Activated naive CD8-positive, alpha-beta T cell treated with anti-CD3 and anti-CD28 coated beads, Interleukin-2, amount 50 U/mL, for 16 hours (primary cell): ENCODE results near the gene PTK7.
"Not testable (repeated sequence)": the region's sequence is repeated elsewhere in the genome, so short reads cannot be mapped to it uniquely, and the experiment has no call there.

Experiments
- DNase-seq: peaks from one replicate; pipeline ENCODE4 v3.0.0-alpha.2; 2020; ENCODE audit warnings: low read depth, low spot score

The PTK7 gene

DNA sequence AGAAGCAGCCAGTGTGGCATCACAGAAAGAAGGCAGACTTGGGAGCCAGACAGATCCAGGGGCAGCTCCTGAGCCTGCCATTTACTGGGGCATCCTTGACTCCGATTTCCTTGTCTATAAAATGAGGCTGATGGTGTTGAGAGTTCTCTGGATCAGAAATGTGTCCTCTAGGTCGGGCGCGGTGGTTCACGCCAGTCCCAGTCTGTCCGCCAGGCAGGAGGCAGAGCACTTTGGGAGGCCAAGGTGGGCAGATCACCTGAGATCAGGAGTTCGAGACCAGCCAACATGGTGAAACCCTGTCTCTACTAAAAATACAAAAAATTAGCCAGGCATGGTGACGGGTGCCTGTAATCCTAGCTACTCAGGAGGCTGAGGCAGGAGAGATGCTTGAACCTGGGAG lies 41.4 kb downstream of the PTK7 start:
- DNase-seq = not testable (repeated sequence)

DNA sequence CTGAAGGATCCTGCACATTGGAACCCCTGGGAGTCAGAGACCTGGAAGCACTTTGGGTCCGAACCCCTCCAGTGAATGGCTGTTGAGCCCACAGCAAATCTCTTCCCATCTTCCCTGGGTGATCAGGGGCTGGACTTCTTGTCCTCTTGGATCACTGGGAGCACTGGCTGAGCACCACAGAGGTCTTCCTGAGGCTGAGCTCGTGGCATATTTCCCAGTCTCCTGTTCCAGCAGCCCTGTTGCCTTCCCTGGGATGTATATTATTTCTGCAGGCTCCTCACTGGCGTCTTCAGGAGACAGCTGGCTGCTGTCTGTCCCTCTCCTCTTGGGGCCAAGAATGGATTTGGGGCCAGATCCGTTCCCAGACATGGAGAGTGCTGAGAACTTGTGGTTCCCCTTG lies 43.4 kb downstream of the PTK7 start:
- DNase-seq = no peak

DNA sequence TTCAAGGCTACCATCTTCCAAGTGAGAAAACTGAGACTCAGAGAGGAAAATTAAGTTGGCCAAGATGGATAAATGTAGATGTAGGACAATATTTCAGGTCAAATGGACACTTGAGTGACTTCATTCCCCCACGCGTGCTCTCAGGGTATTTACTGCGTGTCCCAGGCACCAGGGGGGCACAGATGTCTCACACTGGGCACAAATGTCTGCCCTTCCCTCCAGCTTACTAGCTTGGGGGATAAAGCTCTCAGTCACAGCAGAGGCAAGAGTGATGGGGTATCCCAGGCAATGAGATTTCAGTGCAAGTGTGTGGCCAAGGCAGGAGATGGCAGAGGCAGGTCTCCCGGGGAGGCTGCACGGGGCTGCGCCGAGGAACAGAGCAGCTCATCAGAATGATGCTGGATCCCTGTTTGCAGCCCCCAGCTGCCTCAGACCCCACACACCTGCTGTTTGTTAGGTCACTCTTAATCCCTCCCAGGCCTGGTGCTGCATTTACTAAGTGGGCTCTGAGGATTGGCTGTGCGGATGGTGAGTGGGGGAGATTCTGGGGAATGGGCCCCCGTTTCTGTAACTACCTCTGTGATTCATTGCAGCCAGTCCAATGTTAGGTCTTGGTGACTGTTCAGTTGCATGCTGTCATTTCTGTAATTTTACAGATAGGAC lies 44.1 kb downstream of the PTK7 start:
- DNase-seq = no peak

DNA sequence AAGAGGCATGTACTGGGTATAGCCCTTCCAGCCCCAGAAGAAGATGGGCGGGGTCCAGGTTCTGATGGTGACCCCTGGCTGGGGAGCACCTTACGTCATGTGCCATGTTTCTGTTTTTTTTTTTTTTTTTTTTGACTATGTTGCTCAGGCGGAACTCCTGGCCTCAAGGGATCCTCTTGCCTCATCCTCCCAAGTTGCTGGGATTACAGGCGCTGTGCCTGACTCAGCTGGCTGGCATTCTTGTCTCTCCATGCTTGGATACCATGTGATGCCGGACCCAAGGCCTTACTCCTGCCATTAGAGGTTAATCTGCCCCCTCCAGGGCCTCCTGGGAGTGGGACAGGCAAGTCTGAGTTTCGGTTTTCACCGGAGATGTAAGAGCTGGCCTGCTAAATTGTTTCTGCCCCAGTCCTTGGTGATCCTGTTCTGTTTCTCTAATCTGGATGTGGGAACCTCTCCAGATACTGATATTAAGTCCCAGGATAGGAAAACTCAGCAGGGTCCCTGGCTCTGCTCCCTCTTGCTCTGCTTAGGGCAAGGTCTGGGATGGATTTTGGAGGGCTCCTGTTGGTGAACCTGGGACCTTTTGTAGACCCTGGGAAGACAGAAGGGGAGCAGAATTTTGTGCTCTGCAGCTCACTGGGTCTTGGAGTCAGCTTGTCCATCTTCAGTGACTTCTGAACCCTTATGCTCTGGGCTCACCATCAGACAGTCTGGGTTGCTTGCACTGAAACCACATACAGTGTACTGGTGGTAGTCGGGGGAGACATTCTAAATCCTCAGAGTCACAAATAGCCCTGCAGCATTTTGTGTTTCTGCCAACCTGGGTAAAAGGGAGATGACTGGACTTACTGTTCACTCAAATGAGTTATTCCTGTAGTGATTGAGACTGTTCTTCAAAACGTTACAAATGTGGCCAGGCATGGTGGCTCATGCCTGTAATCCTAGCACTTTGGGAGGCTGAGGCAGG lies 45.1 kb downstream of the PTK7 start:
- DNase-seq = no peak

DNA sequence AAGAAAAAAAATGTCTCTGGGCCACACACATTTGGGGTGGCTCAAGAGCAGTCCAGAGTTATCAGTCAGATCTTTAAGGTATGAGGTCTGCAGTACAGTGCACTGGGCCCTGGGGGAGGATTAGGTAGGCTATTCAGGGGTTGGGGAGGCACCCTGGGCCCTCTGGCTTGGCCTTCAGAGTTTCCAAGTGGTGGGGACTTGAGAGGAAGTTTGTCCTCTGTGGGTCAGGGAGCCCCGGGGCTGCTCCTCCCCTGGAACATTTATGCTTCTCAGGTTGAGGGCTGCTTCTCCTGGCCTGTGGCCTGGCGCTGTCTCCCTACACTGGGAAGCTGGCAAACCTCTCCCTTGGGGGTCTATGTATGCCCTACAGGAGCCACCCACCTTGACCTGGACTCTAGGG lies 46.0 kb downstream of the PTK7 start:
- DNase-seq = no peak

DNA sequence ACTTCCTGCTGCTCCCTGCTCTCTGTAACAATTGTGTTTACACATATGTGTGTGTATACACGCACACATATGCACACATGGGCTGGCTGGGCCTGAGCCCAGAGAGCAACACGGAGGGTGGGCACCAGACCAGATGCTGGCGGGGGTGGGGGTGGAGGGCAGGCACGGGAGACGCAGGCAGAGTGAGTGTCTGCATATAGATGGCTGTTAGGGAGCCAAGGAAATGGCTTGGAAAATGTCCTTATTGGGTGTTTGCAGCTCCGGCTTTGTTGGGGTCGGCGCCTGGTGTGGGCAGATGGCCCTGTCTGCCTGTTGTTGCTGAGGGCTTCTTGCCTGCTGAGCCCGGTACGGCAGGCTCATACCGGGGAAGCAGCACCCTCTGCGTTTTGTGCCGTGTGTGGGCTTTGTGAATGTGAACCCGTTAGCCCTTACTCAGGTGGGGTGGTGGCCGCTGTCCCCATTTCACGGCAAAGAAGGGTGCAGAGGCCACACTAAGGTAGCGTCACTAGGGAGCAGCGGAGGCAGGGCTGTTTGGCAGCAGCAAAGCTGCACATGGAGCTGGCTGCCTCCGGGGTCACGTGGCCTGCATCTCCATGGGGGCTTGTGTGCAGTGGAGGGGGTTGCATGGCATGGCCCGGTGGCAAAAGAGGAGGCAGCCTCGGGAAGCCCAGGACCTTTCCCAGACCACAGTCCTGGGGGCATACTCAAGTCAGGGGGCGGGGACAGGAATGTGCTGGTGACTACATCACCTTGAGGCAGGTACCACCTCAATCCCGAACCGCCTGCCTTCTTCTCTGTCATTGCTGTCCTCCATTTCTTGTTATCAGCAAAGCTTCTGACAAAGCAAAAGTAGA lies 47.6 kb downstream of the PTK7 start:
- no peak for DNase-seq

DNA sequence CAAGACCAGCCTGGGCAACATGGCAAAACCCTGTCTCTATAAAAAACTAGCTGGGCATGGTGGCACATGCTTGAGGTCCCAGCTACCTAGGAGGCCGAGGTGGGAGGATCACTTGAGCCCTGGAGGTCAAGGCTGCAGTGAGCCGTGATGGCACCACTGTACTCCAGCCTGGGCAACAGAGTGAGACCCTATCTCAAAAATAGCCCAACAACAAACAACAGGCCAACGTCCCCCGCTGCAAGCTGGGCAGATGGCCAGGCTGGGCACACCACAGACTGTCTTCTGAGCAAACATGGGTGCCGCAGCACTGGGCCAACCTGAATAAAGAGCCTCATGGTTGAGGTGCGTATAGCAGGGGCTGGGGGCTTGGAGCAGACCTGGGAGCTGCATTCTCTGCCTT lies 48.4 kb downstream of the PTK7 start:
- no peak for DNase-seq

DNA sequence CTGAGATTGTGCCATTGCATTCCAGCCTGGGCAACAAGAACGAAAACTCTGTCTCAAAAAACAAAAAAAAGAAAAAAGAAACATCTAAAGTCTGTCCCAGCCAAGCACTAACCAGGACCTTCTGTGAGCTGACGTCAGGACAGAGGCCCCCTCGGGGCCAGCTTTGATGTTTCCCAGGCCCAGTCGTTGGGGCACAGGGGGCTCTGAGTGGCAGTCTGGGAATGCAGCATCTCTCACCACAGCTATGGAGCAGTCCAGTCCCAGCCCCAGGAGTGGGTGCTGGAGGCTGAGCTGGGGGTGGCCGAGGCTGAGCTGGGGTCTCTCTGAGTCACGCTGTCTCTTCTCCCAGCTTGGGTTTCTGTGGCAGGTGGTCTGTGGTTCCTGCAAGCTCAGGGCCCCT lies 49.0 kb downstream of the PTK7 start:
- DNase-seq = no peak

DNA sequence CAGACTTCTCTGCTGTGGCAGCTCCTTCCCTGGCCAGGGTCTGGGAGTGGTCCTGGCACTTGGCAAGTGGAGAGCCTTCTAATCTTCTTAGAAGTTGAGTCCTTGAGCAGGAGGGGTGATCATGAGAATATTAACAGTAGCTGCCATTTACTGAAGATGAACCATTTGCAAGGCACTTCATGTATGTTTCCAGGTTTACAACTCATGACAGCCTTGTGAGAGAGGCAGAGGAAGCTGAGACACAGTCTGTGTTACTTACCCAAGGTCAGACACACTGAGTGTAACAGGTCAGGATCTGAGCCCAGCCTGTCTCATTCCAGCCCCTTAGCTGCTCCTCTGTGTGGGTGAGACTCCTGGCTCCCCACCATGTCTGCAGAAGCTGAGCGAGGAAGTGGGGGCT lies 49.4 kb downstream of the PTK7 start:
- no peak for DNase-seq

DNA sequence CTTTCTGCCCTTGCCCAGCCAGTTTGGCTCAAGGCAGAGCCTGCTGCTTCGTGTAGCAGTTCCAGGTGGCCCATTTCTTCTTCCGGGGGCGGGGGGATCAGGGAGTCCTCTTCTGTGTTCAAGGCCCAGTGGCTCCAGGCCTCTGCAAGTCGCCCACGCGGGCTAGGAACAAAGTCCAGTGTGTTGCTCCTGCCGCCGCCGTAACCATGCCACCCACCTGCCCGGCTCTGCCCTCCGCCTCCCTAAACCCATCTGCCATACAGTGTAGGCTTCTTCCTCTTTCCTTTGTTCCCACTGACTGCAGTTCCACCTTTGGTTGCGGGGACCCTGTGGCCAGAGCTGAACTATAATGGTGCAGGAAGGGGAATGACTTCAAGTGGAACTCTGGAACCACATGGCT lies 51.1 kb downstream of the PTK7 start:
- DNase-seq = no peak

DNA sequence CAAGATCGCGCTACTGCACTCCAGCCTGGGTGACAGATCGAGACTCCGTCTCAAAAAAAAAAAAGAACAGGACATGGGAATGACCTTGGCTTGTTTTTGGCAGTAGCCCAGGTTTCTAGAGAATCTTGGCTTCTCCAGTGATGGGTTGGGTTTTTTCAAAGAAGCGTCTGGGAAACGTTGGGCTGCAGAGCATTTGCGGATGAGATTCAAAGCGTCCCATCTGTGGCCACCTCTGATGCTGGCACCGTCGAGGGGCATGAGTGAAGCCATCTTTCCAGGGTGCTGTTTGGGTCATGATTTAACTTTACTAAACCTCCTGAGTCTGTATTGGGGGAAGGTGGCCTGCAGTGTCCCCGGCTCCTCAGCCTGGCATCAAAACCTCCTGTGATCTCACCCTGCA lies 51.8 kb downstream of the PTK7 start:
- DNase-seq = no peak

DNA sequence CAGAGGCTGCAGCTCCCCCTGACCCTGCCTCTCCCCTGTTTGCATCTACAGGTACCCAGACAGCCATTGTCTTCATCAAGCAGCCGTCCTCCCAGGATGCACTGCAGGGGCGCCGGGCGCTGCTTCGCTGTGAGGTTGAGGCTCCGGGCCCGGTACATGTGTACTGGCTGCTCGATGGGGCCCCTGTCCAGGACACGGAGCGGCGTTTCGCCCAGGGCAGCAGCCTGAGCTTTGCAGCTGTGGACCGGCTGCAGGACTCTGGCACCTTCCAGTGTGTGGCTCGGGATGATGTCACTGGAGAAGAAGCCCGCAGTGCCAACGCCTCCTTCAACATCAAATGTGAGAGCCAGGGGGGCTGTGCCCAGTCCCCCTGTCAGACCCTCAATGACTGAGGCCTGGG lies 52.8 kb downstream of the PTK7 start:
- no peak for DNase-seq

DNA sequence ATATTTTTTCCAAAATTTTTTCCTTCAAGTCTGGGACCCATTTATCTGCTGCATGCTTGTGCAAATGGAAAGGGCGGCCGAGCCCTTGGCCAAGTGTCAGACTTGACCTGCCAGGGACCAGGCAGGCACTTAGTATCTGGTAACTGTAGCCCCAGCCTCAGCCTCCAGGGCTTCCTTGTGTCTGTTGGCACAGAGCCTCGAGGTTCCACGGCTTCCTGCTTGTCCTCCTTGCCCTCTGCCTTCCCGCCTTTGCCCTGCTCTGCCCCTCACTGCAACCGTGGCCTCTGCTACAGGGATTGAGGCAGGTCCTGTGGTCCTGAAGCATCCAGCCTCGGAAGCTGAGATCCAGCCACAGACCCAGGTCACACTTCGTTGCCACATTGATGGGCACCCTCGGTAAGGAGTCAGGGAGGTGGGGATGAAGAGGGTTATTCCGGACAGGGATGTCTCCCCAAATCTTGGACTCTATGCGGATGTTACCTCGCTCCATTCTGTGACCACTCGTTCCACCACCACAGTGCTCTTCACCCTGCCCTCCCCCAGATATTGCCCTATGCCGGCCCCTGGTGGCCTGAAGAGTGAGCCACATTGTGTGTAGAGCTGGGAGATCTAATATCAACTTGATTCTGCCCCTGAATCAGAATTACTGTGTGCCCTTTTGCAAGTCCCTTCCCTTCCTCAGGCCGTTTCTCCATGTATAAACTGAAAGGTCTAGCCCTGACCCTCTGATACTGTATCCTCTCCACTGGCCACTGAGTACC lies 53.5 kb downstream of the PTK7 start:
- no peak for DNase-seq

DNA sequence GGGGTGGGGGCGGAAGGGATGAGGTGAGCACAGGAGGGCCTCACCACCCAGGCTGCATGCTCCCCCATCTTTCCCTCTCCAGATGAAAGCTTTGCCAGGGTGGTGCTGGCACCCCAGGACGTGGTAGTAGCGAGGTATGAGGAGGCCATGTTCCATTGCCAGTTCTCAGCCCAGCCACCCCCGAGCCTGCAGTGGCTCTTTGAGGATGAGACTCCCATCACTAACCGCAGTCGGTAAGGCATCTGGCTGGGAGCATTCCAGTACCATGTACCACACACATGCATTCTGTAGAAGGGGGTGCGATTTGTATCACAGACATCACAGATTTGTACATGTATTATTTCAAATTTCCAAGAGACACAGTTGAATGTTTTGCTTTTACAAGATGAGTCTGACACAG lies 54.3 kb downstream of the PTK7 start:
- no peak for DNase-seq

DNA sequence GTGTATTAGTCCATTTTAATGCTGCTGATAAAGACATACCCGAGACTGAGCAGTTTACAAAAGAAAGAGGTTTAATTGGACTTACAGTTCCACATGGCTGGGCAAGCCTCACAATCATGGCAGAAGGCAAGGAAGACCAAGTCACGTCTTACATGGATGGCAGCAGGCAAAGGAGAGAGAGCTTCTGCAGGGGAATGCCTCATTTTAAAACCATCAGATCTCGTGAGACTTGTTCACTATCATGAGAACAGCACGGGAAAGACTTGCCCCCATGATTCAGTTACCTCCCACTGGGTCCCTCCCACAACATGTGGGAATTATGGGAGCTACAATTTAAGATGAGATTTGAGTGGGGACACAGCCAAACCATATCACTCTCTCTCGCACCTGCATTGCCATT lies 55.3 kb downstream of the PTK7 start:
- not testable (repeated sequence) for DNase-seq

DNA sequence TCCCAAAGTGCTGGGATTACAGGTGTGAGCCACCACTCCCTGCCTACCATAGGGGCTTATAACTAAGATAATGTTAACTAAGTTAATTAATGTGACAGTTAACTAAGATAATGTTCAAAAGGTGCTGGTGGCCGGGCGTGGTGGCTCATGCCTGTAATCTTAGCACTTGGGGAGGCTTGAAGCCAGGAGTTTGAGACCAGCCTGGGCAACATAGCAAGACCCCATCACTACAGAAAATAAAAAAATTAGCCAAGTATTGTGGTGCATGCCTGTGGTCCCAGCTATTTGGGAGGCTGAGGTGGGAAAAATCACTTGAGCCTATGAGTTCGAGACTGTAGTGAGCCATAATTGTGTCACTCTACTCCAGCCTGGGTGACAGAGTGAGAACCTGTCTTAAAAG lies 62.2 kb downstream of the PTK7 start:
- no peak for DNase-seq

DNA sequence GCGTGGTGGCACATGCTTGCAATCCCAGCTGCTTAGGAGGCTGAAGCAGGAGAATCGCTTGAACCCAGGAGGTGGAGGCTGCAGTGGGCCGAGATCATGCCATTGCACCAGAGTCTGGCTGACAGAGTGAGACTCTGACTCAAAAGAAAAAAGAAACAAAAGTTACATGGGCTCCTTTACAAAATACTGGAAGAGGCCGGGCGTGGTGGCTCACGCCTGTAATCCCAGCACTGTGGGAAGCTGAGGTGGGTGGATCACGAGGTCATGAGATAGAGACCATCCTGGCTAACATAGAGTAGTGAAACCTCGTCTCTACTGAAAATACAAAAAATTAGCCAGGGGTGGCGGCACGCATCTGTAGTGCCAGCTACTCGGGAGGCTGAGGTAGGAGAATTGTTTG lies 63.9 kb downstream of the PTK7 start:
- DNase-seq = not testable (repeated sequence)

DNA sequence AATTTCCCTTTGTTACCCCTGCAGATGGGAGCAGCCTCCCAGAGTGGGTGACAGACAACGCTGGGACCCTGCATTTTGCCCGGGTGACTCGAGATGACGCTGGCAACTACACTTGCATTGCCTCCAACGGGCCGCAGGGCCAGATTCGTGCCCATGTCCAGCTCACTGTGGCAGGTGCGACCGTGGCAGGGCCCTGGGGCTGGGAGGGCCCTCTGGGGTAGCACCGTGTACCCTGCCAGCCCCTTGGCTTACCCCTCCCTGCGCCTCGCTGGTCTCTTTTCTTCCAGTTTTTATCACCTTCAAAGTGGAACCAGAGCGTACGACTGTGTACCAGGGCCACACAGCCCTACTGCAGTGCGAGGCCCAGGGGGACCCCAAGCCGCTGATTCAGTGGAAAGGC lies 65.5 kb downstream of the PTK7 start:
- DNase-seq = no peak

DNA sequence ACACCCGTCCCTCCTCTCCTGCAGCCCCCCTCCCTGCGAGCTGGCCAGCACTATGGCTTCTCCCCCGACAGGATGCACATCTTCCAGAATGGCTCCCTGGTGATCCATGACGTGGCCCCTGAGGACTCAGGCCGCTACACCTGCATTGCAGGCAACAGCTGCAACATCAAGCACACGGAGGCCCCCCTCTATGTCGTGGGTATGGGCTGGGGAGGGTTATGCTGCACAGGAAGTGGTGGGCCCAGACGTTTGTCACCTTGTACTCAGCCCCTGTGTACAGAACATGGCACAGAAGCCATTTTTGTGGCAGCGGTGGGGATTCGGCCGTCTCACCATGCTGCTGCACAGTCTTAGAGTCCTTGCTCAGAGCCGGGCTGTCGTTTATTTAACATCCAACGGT lies 66.0 kb downstream of the PTK7 start:
- DNase-seq = peak; percentile 27

DNA sequence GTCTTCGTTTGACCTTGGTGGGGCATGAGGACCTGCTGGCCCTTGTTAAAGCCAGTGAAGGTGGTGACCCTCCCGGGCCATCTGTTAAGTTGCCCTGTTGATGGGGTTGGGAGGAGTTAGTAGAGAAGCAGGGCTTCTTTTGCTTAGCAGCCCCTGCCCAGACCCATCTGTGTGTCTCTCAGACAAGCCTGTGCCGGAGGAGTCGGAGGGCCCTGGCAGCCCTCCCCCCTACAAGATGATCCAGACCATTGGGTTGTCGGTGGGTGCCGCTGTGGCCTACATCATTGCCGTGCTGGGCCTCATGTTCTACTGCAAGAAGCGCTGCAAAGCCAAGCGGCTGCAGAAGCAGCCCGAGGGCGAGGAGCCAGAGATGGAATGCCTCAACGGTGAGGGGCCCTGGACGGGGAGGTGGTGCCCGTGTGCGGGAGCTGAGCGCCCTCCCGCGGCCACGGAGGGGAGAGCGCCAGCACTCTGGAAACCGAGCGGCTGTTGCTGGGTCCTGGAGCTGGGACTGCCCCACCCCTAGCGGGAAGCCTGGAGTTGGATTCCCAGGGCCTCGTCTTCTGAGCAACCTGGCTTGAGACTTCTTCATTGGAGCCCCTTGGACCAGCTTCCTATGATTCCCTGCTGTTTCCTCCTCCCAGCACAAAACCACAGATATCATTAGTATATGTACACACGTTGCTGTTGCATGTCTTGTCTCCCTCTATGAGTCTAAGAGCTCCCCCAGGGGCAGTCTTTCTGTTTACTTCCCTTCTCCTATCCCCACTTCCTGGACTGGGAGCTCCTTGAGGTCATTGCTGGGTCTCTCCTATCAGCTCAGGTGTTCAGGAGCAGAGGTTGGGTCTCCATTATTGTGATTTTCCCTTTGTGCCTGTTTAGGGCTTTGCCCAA lies 67.4 kb downstream of the PTK7 start:
- DNase-seq = peak; percentile 73
